ENCODE data around the gene COL5A1.

COL5A1 gene

GRCh38 chr9:134835448-134835847 lies 193.8 kb downstream of the COL5A1 start:
- no peak for DNase-seq (ENCODE audit: low read depth)

DNA sequence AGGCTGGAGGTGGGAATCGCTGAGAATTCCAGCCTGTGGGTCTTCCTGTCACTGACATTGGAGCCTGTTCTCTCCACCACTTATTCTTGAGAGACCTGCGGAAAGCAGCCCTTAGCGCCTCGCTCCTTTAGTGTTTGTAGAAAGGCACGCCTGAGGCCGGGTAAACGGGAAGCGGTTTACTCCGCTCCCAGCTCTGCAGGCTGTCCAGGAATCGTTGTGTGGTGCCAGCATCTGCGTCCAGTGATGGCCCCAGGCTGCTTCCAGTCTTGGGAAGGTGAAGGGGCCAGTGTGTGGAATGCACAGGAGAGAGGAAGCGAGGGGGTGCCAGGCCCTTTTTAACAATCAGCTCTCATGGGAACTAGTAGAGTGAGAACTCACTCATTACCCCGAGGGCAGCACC lies 194.4 kb downstream of the COL5A1 start:
- no peak for DNase-seq (ENCODE audit: low read depth)

DNA sequence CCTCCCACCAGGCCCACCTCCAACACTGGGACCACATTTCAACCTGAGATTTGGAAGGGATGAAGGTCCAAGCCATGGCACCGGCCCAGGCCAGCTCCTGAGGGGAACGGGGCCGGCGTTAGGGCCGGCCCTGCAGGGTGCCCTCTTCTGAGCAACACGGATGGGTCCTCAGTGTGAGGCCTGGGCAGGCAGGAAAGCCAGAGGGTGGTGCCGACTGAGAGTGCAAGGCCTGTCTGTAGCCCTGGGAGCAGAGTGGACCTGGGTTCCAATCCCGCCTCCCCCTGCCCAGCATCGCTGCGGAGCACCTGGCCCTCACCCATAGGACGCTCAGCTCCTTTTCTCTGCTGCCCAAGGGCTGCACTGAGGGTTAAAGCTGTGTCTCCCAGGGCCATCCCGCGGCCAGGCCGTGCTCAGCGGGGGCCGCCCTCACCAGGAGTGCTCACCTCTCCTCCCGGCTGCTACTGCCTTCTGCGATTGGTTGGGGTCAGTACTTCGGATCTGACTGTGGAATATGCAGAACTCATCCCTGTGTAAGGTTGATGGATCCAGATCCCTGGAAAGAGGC lies 194.9 kb downstream of the COL5A1 start:
- DNase-seq (ENCODE audit: low read depth) = no peak

DNA sequence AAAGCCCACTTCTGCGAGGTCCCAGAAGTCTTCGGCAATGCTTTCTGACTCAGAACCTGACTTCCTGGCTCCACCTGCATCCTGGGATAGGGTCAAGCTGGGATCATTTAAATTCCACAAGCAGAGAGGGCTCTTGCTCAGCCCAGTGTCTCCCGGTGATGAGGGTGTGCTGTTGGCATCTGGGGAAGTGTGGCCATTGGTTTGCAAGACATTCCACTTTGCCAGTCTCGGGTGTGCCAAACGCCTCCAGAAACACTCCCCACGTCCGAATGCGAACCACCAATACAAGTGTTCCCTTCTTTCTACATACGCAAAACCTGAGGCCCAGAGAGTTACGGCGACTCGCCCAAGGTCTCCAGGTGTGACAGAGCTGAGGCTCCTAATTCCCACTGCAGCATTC lies 195.9 kb downstream of the COL5A1 start:
- no peak for DNase-seq (ENCODE audit: low read depth)

DNA sequence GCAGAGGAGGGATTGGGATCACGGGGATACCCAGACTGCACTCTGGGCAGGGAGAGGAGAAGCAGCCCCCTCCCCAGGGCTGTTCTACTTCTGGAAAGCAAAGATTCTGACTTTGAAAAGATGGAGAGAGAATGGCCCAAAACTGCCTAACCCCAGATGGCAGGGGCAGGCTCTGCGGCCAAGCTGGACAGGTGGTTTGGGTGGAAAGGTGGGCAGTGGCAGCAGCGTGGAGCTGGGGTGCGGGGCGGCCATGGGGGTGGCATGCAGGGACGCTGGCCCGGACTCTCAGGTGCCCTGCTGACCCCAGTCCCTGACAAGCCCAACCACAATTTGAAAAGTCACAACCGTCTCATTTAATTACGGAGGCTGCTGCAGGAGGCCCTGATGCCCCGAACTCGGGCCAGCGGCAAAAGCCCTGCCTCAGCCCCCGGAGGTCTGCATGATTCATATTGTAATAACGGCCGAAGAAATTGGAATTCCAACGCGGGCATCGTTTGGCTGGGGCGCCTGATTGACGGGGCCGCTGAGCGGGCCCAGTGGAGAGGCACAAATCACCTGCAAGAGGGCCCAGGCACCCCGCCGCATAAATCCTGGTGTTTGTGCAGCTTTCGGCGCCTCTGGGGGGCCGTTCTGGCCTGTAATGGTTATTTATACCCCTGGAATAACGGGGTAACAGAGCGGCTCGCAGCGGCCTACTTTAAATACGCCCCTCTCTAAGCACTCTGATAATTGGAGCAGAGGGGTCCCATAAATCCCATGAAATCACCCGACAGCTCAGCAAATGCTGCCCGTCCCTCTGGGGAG lies 197.2 kb downstream of the COL5A1 start:
- no peak for DNase-seq (ENCODE audit: low read depth)

DNA sequence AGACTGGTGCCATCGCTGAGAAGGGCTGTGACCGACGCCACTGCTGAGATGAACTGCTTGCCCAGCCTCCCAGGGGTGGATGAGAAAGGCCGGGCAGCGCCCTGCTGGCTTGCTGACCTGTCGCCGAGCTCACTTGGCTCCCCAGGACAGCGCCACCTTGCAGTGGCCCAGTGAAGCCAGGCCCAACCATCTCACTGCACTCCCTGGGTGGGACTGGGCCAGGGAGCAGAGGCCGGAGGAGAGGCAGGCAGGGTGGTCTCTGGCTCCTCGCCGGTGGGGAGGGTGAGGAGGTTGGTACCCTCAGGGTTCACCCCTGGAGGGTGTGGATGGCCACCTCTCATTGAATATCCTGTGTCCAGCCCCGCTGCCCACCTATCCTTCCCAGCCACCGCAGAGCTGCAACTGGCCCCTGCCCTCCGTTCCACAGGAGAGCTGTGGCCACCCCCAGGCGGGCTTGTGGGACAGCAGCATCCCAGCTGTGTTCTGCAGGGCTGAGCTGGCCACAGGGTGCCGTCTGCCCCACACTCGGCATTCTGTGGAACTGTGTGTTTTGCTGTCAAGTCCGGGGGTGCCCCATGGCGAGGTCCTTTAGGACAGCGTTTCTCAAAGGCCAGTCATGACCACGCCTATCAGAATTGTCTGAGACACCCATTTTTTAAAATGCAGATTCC lies 198.0 kb downstream of the COL5A1 start:
- no peak for DNase-seq (ENCODE audit: low read depth)

GRCh38 chr9:134840511-134840910 lies 198.9 kb downstream of the COL5A1 start:
- no peak for DNase-seq (ENCODE audit: low read depth)

GRCh38 chr9:134841180-134841904 lies 199.7 kb downstream of the COL5A1 start:
- no peak for DNase-seq (ENCODE audit: low read depth)

- DNase-seq (ENCODE audit: low read depth) = no peak
Observed at GRCh38 chr9:134842321-134842720, 200.7 kb downstream of the COL5A1 start.

- DNase-seq (ENCODE audit: low read depth) = no peak
Observed at GRCh38 chr9:134843740-134844139, 202.1 kb downstream of the COL5A1 start.

GRCh38 chr9:134844821-134845220 lies 203.2 kb downstream of the COL5A1 start:
- DNase-seq (ENCODE audit: low read depth) = no peak

- DNase-seq (ENCODE audit: low read depth) = no peak
Observed at GRCh38 chr9:134846187-134846586, 204.6 kb downstream of the COL5A1 start.

GRCh38 chr9:134846699-134847098 lies 205.1 kb downstream of the COL5A1 start:
- DNase-seq (ENCODE audit: low read depth) = no peak

GRCh38 chr9:134847138-134847537 lies 205.5 kb downstream of the COL5A1 start:
- DNase-seq (ENCODE audit: low read depth) = no peak

GRCh38 chr9:134847752-134848432 lies 206.3 kb downstream of the COL5A1 start:
- no peak for DNase-seq (ENCODE audit: low read depth)

DNA sequence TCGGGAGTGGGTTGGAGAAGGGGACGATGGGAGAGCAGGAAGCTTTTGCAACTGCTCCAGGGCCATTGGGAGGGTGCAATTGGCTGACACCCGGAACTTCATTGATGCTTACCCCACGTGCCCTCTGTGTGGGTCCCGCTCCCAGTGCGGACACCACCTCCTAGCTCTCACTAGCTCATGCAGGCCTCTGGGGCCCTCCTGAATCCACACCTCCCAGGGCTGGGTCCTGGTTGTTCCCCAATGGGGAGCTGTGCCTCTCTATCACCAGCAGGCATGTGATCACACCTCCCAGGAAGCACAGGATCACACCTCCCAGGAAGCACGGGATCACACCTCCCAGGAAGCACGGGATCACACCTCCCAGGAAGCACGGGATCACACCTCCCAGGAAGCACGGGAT lies 206.9 kb downstream of the COL5A1 start:
- DNase-seq (ENCODE audit: low read depth) = no peak

GRCh38 chr9:134850611-134851010 lies 209.0 kb downstream of the COL5A1 start:
- DNase-seq (ENCODE audit: low read depth) = no peak

DNA sequence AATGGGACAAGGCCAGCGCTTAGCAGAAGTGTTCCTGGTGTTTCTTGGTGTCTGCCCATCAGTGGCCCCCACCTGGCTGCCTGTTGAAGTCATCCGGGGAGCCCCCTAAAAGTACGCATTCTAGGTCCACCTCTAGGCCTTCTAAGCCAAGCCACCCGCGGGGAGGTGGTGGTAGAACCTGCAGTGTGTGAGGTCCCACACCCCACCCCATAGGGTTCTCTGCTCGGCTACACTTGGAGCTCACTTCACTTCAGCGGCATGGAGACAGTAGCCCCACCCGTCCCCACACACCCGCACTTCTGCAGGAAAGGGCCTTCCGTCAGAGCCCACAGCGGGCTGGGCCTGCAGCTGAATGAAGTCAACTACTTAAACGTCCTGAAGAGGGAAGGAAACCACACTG lies 209.4 kb downstream of the COL5A1 start:
- DNase-seq (ENCODE audit: low read depth) = no peak

- DNase-seq (ENCODE audit: low read depth) = no peak
Observed at GRCh38 chr9:134852906-134853654, 211.5 kb downstream of the COL5A1 start.

- DNase-seq (ENCODE audit: low read depth) = no peak
Observed at GRCh38 chr9:134853893-134854292, 212.3 kb downstream of the COL5A1 start.

DNA sequence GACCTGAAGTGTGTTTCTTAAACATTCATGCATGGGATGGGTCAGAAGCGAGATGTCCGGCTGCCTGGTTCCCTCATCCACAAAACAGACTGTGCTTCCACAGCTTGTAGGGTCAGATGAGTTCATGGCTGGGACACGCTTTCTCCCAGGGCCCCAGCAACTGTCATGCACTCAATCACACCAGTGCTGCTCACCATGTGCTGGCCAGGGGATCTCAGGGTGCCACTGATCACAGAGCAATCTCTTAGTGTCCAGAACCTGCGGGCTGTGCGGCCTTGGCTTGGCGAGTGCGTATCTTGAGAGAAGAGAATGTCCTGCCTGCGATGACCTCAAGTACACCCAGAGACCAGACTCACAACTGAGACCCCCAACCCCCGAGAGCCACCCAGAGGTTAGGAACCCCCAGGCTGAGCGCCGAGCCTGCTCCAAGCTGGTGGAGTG lies 213.0 kb downstream of the COL5A1 start:
- no peak for DNase-seq (ENCODE audit: low read depth)

All from fibroblast of gingiva (primary cell).